Cardiac muscle cell (in vitro differentiated cells and primary cell): Measurements from ENCODE around the gene LRRC8C. TPM values are rescaled to one million over a fixed set of nuclear protein-coding genes. Genes with fewer than 3 reads are reported as not detected.
A peak's percentile ranks its signal among the peaks of the same experiment; 100 is the strongest.

Experiments used
- DNase-seq, 2 donors: peaks; one replicate each; pipeline versions ENCODE4 v3.0.0 to v3.0.0-alpha.2; 2010 to 2017; ENCODE audit warnings: low read depth in 1 of 2, low spot score in 1 of 2
- H3K27ac ChIP-seq: fragments of 200-600 bp; sonication (generic); 2 replicates; pipeline ENCODE4 v1.5.1; 2016
- H3K27me3 ChIP-seq: fragments of 200-600 bp; sonication (generic); 2 replicates; pipeline ENCODE4 v1.6.0; 2016; ENCODE audit warnings: control low read depth
- H3K36me3 ChIP-seq: fragments of 200-600 bp; sonication (generic); 2 replicates; pipeline ENCODE4 v1.5.1; 2016; ENCODE audit warnings: control low read depth
- H3K4me1 ChIP-seq: fragments of 200-600 bp; sonication (generic); 2 replicates; pipeline ENCODE4 v1.8.1; 2017; ENCODE audit warnings: low read depth, mild to moderate bottlenecking, mixed run types
- H3K4me3 ChIP-seq: fragments of 200-600 bp; sonication (generic); 2 replicates; pipeline ENCODE4 v1.5.1; 2016; ENCODE audit warnings: mild to moderate bottlenecking
- H3K9me3 ChIP-seq: fragments of 200-600 bp; sonication (generic); 2 replicates; pipeline ENCODE4 v1.5.1; 2017; ENCODE audit warnings: low read depth, mild to moderate bottlenecking, control low read depth
- CTCF ChIP-seq: IDR thresholded peaks from 2 replicates; pipeline ENCODE4 v1.5.1; 2012; ENCODE audit warnings: low read depth, mild to moderate bottlenecking, low read length
- polyA plus RNA-seq: library from polyadenylated mRNA; unstranded; fragments of >200 nt; fragmentation: Nextera tagmentation; extraction: Ambion mirVana; gene quantifications from 2 replicates; pipeline ENCODE4 v1.2.1, GENCODE V29; 2016
- total RNA-seq: library from RNA; depleted of rRNA; stranded (reverse); fragments of >200 nt; gene quantifications from 2 replicates; pipeline ENCODE4 v1.2.3, GENCODE V29; 2016

Gene LRRC8C
- total and polyA plus RNA-seq, 2 experiments from 2014 or later = 2.3 to 4.3 TPM

GRCh38 chr1:89734442-89734841 is 101.5 kb downstream of the LRRC8C start:
- Histone ChIP-seq H3K4me1 (peaks cover 21% of the 10 kb centered on the region), H3K9me3 (no peaks in the 10 kb centered on the region), H3K36me3 (no peaks in the 10 kb centered on the region), H3K27ac (no peak overlapping the region), H3K27me3 (no peaks in the 10 kb centered on the region), H3K4me3 (no peak overlapping the region)
- TF ChIP-seq CTCF = no peak
- DNase-seq = peak in 1 of 2 donors; percentile 25

GRCh38 chr1:89735479-89735878 is 102.6 kb downstream of the LRRC8C start:
- no peak for TF ChIP-seq CTCF
- Histone ChIP-seq H3K4me1 (peaks cover 21% of the 10 kb centered on the region), H3K27me3 (no peaks in the 10 kb centered on the region), H3K4me3 (no peak overlapping the region), H3K36me3 (no peaks in the 10 kb centered on the region), H3K27ac (no peak overlapping the region), H3K9me3 (no peaks in the 10 kb centered on the region)
- no peak for DNase-seq

DNA sequence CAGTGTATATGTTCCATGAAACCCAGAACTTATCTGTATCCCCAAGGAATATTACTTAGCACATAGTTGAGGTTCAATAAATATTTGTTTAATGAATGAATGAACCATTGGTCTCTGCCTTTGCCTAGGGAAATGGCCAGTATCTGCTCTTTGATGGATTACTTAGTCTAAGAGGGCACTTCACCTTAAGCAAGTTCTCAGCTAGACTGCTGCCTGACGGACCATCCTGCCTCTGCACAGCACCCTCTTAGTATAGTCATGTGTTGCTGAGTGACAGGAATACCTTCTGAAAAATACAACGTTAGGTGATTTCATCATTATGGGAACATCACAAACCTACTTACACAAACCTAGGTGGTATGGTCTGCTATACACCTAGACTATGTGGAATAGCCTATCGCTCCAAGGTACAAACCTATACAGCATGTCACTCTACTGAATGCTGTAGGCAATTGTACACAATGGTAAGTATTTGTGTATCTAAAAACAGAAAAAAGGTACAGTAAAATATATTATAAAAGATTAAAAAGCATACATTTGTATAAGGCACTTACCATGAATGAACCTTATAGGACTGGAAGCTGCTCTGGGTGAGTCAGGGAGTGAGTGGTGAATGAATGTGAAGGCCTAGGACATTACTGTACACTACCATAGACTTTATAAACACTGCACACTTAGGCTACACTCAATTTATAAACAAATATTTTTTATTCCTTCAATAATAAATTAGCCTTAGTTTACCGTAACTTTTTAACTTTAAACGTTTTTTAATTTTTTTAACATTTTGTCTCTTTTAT is 104.2 kb downstream of the LRRC8C start:
- TF ChIP-seq CTCF = no peak
- Histone ChIP-seq H3K27me3 (no peaks in the 10 kb centered on the region), H3K9me3 (no peaks in the 10 kb centered on the region), H3K4me3 (no peak overlapping the region), H3K27ac (no peak overlapping the region), H3K4me1 (peaks cover 21% of the 10 kb centered on the region), H3K36me3 (no peaks in the 10 kb centered on the region)
- peak in 1 of 2 donors; percentile 66 for DNase-seq

- no peak for DNase-seq
- no peak for TF ChIP-seq CTCF
- H3K36me3 ChIP-seq = no peaks in the 10 kb centered on the region
- H3K4me1 ChIP-seq = peaks cover 21% of the 10 kb centered on the region
- H3K9me3 ChIP-seq = no peaks in the 10 kb centered on the region
- H3K27me3 ChIP-seq = no peaks in the 10 kb centered on the region
- H3K27ac ChIP-seq = no peak overlapping the region
- H3K4me3 ChIP-seq = no peak overlapping the region
Observed at GRCh38 chr1:89737985-89738510, 105.1 kb downstream of the LRRC8C start.

GRCh38 chr1:89739013-89739843 is 106.3 kb downstream of the LRRC8C start:
- peak in 1 of 2 donors; percentile 43 for DNase-seq
- Histone ChIP-seq H3K27me3 (no peaks in the 10 kb centered on the region), H3K4me1 (peaks cover 13% of the 10 kb centered on the region), H3K4me3 (no peak overlapping the region), H3K9me3 (no peaks in the 10 kb centered on the region), H3K36me3 (no peaks in the 10 kb centered on the region), H3K27ac (no peak overlapping the region)
- TF ChIP-seq CTCF = no peak
